Measurements from ENCODE around the gene HACD2.

DNA sequence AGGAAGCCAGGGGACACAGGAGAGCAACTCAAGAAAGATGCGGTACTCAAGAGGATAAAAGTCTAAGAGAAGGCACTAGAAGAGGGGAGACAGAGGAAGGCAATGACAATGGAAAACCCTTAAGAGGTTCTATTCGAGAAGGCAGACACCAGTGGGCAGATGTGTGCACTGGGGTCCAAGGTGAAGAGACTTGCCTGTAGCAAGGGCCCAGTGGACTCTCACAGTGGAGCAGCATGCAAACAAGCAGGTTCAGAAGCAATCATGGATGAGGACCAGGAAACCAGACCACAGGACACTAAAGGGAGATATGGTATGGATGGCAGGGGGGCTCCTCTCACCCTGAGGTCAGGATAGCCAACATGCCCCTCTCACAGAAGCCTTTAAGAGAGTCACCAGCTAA lies 138.6 kb downstream of the HACD2 start:
- TF ChIP-seq, protein P1, sequence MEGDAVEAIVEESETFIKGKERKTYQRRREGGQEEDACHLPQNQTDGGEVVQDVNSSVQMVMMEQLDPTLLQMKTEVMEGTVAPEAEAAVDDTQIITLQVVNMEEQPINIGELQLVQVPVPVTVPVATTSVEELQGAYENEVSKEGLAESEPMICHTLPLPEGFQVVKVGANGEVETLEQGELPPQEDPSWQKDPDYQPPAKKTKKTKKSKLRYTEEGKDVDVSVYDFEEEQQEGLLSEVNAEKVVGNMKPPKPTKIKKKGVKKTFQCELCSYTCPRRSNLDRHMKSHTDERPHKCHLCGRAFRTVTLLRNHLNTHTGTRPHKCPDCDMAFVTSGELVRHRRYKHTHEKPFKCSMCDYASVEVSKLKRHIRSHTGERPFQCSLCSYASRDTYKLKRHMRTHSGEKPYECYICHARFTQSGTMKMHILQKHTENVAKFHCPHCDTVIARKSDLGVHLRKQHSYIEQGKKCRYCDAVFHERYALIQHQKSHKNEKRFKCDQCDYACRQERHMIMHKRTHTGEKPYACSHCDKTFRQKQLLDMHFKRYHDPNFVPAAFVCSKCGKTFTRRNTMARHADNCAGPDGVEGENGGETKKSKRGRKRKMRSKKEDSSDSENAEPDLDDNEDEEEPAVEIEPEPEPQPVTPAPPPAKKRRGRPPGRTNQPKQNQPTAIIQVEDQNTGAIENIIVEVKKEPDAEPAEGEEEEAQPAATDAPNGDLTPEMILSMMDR (IDR thresholded peaks at IDR 0.05; ENCODE audit: low read length): no peak
- TF ChIP-seq EZH2phosphoT487 (IDR thresholded peaks at IDR 0.05; ENCODE audit: low read length): no peak
